ENCODE measurements around the gene MN1. TPM values are rescaled to one million over a fixed set of nuclear protein-coding genes. Genes with fewer than 3 reads are reported as not detected.
"Not testable (repeated sequence)": the region's sequence is repeated elsewhere in the genome, so short reads cannot be mapped to it uniquely, and the experiment has no call there.

Gene MN1
- total RNA-seq, 2 donors from 2014 or later = 22.9 to 41.8 TPM

- peak; percentile 58 for DNase-seq (ENCODE audit: low spot score)
- intact Hi-C loops (cut with DNase I) = no loop called here
Measured at GRCh38 chr22:27752141-27752540, 49.4 kb downstream of the MN1 start.

- intact Hi-C loops (cut with DNase I) = no loop called here
- peak; percentile 23 for DNase-seq (ENCODE audit: low spot score)
Measured at GRCh38 chr22:27751277-27752070, 50.1 kb downstream of the MN1 start.

- DNase-seq (ENCODE audit: low spot score) = peak; percentile 68
- intact Hi-C loops (cut with DNase I) = no loop called here
Measured at GRCh38 chr22:27750584-27751265, 50.8 kb downstream of the MN1 start.

- peak; percentile 73 for DNase-seq (ENCODE audit: low spot score)
- intact Hi-C loops (cut with DNase I) = no loop called here
Measured at GRCh38 chr22:27749597-27750225, 51.8 kb downstream of the MN1 start.

GRCh38 chr22:27748751-27749191 is 52.8 kb downstream of the MN1 start:
- intact Hi-C loops (cut with DNase I) = no loop called here
- DNase-seq (ENCODE audit: low spot score) = peak; percentile 66

GRCh38 chr22:27748349-27748748 is 53.2 kb downstream of the MN1 start:
- no peak for DNase-seq (ENCODE audit: low spot score)
- intact Hi-C loops (cut with DNase I) = no loop called here

- intact Hi-C loops (cut with DNase I) = no loop called here
Measured at GRCh38 chr22:27747396-27748221, 53.9 kb downstream of the MN1 start.

GRCh38 chr22:27746918-27747317 is 54.6 kb downstream of the MN1 start:
- intact Hi-C loops (cut with DNase I) = no loop called here
- peak; percentile 52 for DNase-seq (ENCODE audit: low spot score)

More at GRCh38 chr22:27747396-27748221, 53.9 kb downstream of the MN1 start:
- DNase-seq (ENCODE audit: low spot score) = peak; percentile 67

- intact Hi-C loops (cut with DNase I) = no loop called here
- peak; percentile 4 for DNase-seq (ENCODE audit: low spot score)
Measured at GRCh38 chr22:27745809-27746208, 55.7 kb downstream of the MN1 start.

- intact Hi-C loops (cut with DNase I) = no loop called here
- DNase-seq (ENCODE audit: low spot score) = peak; percentile 24
Measured at GRCh38 chr22:27745154-27745553, 56.4 kb downstream of the MN1 start.

- peak; percentile 49 for DNase-seq (ENCODE audit: low spot score)
- intact Hi-C loops (cut with DNase I) = not testable (repeated sequence)
Measured at GRCh38 chr22:27744078-27744477, 57.5 kb downstream of the MN1 start.

- intact Hi-C loops (cut with DNase I) = no loop called here
- DNase-seq (ENCODE audit: low spot score) = no peak
Measured at GRCh38 chr22:27740202-27740748, 61.3 kb downstream of the MN1 start.

GRCh38 chr22:27737521-27737920 is 64.0 kb downstream of the MN1 start:
- intact Hi-C loops (cut with DNase I) = no loop called here
- no peak for DNase-seq (ENCODE audit: low spot score)

- DNase-seq (ENCODE audit: low spot score) = peak; percentile 75
Measured at GRCh38 chr22:27734066-27734465, 67.5 kb downstream of the MN1 start.

GRCh38 chr22:27732841-27733240 is 68.7 kb downstream of the MN1 start:
- intact Hi-C loops (cut with DNase I) = no loop called here
- DNase-seq (ENCODE audit: low spot score) = peak; percentile 30

More at GRCh38 chr22:27734066-27734465, 67.5 kb downstream of the MN1 start:
- intact Hi-C loops (cut with DNase I) = no loop called here

GRCh38 chr22:27732391-27732790 is 69.2 kb downstream of the MN1 start:
- intact Hi-C loops (cut with DNase I) = no loop called here
- DNase-seq (ENCODE audit: low spot score) = peak; percentile 24

GRCh38 chr22:27731621-27732020 is 69.9 kb downstream of the MN1 start:
- peak; percentile 20 for DNase-seq (ENCODE audit: low spot score)

GRCh38 chr22:27730641-27731433 is 70.7 kb downstream of the MN1 start:
- intact Hi-C loops (cut with DNase I) = no loop called here
- peak; percentile 25 for DNase-seq (ENCODE audit: low spot score)

More at GRCh38 chr22:27731621-27732020, 69.9 kb downstream of the MN1 start:
- intact Hi-C loops (cut with DNase I) = no loop called here
